Glomerular endothelial cell (primary cell): ENCODE results near the gene RNF213. TPM values are rescaled to one million over a fixed set of nuclear protein-coding genes. Genes with fewer than 3 reads are reported as not detected.
"Not testable (repeated sequence)": the region's sequence is repeated elsewhere in the genome, so short reads cannot be mapped to it uniquely, and the experiment has no call there.

ENCODE experiments used
- DNase-seq: peaks from one replicate; pipeline ENCODE4 v3.0.0-alpha.2; 2011; ENCODE audit warnings: low read depth, low spot score; ENCODE audit errors: extremely low read depth
- total RNA-seq: library from RNA; depleted of rRNA; stranded (reverse); fragments of >200 nt; gene quantifications from 2 replicates; pipeline ENCODE4 v1.2.3, GENCODE V29; 2015

The RNF213 gene
- total RNA-seq, 1 donor from 2014 or later = 209 TPM

DNA sequence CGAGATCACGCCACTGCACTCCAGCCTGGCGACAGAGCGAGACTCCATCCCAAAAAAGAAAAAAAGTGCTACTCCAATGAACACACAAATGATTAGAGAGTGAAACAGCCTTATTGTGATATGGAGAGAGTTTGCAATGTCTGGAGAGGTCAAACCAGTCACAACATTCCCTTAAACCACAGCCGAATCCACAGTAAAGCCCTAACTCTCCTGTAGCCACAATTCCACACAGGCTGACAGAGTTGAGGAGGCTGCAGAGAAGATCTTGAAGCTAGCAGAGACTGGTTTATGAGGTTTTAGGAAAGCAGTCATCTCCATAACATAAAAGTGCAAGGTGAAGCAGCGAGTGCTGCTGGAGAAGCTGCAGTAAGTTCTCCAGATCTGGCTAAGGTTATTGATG, 6.7 kb downstream of the RNF213 start:
- DNase-seq = no peak

DNA sequence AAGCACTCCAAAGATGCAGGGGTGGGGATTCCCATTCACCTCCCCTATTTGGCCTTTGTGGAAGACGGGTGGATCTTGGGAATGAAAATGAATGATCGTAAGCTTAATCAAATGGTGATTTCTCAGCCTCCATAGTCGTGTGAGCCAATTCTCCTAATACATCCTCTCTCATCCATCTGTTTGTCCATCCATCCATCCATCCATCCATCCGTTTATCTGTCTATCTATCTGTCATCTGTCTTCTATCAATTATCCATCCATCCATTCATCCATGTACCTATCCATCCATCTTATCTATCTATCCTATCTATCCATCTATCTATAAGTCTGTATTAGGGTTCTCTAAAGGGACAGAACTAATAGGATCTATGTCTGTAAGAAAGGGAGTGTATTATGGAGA, 7.8 kb downstream of the RNF213 start:
- DNase-seq = no peak

DNA sequence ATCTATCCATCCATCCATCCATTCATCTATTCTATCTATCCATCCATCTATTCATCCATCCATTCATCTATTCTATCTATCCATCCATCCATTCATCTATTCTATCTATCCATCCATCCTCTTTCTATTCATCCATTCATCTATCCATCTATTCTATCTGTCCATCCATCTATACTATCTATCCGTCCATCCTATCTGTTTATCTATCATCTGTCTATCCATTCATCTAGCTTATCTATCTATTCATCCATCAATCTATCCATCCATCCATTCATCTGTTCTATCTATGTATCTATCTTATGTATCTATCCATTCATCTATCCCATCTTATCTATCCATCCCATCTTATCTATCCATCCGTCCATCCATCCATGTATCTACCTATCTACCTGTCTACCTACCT, 8.8 kb downstream of the RNF213 start:
- no peak for DNase-seq

DNA sequence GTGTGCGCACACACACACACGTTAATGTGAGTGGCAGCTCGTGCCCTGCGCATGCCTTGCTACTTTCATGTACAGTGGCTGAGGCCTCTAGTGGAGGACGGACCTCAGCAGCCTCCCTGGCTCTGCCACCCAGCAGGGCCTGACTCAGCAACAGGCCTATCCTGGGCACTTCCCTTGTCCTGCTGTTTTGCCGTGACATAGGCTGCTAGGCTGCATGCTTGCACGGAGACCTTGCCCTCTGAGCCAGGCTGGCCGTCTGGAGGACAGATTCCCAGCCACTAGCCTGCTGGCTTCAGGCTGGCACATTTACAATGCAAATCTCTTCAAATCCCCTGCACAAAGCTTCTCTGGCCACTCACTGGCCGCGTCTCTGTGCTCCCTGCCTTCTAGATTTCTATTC, 9.5 kb downstream of the RNF213 start:
- DNase-seq = no peak

DNA sequence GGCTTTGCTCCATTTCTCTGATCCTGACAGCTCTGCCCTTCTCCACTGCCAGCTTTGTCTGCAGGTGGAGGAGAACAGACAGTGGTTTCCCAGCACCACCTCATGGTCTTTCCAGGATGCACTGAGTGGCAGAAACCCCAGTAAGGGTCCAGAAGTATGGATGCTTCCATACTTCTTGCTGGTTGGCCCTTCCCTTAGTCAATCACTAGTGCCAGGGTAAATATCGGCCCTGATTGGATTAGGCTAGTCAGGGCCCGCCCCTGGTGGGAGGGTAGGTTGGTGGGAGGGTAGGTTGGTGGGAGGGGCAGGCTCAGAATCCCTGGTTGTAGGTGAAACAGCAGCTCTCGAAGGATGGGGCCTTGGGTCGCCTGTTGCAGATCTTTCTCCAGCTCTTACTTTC, 10.2 kb downstream of the RNF213 start:
- no peak for DNase-seq

DNA sequence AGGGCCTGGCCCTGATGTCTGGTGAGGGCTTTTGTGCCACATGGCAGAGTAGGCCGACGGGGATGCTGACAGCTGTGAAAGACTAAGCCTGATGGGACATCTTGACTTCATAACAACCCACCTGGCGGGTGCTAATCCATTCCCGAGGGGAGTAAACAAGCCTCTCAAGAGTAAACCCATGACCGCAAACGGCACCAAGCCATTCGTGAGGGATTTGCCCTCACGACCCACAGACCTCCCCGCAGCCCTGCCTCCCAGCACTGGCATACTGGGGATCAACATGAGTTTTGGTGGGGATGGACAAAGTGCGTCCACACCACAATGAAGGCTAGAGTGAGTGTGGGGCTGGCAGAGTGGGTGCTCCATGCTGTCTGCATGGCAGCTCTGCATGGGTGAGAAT, 11.7 kb downstream of the RNF213 start:
- DNase-seq = no peak

DNA sequence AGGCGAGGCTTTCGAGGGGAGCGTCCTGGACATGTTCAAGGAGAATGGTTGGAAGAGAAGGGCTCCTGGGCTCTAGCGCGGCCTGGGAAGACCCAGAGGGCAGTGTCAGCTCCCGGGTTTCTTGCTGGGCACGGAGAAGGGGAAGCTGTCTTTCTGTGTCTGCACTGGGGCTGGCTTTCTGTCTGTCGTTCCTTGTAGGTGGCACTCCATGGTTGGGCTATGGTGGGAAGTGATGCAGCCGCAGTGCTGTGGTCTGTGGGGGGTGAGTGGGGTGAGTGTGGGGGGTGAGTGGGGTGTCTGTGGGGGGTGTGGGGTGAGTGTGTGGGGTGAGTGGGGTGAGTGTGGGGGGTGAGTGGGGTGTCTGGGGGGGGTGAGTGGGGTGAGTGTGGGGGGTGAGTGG, 13.7 kb downstream of the RNF213 start:
- no peak for DNase-seq

DNA sequence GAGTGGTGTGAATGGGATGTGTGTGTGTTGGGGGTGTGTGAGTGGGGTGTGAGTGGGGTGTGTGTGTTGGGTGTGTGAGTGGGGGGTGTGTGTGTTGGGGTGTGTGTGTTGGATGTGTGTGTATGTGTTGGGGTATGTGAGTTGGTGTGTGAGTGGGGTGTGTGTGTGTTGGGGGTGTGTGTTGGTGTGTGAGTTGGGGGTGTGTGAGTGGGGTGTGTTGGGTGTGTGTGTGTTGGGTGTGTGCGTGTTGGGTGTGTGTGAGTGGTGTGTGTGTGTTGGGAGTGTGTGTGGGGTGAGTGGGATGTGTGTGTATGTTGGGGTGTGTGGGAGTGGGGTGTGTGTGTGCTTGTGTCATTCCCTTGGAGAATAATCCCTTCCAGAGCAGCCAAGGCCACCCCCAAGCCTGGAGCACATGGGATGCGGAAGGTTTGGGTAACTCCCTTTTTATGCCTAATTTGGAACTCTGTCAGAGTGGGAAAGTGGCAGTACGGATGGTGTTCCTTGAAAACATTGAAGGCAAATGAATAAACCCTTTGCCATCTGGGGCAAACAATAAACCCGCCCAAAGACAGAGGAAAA, 14.3 kb downstream of the RNF213 start:
- no peak for DNase-seq

DNA sequence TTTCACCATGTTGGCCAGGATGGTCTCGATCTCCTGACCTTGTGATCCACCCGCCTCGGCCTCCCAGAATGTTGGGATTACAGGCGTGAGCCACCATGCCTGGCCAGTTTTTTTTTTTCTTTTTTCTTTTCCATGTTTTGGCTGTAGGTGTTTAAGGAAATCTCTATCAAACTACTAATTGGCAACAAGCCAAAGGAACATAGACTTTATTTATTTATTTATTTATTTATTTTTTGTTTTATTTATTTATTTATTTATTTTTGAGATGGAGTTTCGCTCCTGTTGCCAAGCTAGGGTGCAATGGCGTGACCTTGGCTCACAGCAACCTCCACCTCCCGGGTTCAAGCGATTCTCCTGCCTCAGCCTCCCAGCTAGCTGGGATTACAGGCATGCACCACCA, 15.2 kb downstream of the RNF213 start:
- DNase-seq = not testable (repeated sequence)

DNA sequence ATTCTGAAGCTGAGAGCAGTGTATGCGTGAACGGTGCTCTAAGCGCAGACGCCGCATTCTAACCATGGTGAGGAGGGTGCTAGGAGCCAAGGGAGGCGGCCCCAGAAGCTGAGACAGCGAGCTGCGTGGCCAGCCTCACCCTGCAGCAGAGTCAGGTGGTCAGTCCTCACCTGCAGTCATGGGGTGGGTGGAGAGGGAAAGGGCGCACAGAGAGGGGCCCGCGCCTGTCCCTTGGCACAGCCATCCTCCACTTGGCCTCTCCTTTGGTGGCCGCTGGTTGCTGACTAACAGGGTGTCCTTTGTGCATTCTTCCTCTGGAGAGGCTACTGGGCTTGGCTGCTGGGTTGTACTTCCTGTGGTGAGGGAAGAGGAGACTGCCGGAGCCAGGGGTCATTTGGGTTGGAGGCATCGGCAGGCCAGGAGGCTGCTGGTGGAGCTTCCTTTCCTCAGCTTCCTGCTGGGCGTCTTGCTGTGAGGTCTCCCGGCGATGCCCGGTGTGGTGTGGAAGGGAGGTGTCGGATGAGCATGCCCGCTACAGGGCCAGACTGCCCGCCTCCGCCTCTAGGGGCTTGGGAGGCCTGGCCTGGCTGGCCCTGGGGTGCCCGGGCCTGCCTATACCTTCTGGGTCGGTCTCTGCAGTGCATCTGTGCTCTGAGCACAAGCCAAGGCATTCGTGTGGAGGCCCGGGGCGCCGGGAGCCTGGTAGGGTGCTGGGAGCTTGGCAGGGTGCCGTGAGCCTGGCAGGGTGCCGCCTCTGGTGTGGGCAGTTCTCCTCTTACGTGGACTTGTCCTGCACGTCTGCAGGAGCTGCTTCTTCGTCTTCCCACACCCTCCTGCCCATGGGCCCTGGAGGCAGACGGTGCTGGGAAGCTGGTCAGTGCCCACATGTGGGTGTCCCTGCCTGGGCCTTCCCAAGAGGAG, 17.4 kb downstream of the RNF213 start:
- no peak for DNase-seq

DNA sequence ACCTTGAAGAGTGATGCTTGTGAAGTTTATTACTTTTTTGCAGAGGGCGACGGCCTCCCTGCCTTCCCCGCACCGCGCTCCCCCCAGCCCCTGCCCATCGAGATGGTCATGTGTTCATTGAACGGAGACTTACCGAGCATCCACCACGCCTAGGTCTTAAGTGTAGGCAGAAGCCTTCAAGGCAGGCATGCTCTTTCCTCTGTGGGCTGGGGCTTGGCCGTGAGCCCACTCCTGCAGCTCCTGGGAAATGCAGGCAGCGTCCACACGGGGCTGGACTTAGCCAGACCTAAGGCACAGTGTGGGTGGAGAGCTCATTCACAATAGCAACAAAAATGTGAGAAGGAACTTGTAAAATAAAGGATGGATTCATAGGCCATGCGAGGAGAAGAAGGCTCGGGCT, 19.2 kb downstream of the RNF213 start:
- no peak for DNase-seq

DNA sequence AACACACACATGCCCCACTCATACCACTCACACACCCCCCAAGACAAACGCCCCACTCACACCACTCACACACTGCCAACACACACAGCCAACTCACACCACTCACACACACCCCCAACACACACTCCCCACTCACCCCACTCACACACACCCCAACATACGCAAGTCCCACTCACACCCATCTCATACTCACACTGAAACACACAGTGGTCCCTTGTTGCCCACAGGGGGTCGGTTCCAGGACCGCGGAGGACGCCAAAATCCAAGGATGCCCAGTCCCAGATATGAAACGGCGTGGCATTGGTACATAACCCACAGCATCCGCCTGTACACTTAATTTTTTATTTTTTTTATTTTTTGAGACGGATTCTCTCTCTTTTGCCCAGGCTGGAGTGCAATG, 20.9 kb downstream of the RNF213 start:
- no peak for DNase-seq

DNA sequence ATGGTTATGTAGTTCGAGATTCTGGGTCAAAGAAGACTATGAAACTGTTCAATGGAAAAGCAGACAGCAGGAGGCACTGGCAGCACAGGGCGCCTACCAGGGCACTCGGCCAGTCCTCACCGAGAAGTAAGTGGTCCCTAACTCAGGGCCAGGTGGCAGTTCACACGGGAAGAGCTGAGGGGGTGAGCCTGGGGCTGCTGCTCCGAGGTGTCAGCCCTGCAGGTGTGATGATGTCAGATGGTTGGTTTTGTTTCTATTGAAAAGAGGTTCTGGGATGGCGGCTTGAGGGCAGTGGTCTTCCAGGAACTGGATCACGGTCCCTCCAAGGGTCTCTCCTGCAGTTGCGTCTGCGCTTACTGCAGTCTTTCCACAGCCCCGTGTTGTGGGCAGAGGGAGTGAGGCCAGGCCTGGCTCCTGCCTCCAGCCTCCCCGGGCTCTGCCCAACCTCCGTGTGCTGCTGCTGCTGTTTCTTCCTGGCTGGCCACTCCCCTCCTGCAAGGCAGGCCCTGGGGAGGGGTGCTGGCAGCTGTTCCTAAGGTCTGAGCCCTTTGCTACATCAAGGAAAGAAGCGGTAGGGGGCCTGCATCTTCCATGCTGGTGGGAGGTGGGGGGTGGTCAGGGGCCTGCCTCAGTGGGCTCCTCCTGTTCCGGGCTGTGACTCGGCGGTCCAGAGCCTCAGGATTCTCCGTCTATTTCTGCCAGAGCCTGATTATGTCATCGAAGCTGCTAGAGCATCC, 22.6 kb downstream of the RNF213 start:
- no peak for DNase-seq

DNA sequence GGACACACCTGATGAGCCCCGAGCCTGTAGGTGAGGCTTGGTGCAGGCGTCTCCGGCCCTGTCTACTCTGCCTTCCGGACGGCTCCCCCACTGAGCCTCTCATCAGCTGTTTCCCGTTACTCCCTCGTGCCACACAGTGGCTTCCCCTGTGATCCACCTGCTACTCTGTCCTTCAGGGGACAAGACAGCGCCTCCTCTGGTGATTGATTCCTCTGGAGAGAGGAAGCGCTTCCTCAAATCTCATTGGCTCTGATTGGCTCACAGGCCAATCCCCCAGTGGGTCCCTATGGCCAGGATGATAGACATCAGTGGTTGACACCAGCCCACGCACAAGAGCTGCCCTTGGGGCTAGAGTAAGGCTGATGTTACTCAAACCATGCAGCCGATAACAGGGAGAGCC, 24.0 kb downstream of the RNF213 start:
- DNase-seq = no peak

DNA sequence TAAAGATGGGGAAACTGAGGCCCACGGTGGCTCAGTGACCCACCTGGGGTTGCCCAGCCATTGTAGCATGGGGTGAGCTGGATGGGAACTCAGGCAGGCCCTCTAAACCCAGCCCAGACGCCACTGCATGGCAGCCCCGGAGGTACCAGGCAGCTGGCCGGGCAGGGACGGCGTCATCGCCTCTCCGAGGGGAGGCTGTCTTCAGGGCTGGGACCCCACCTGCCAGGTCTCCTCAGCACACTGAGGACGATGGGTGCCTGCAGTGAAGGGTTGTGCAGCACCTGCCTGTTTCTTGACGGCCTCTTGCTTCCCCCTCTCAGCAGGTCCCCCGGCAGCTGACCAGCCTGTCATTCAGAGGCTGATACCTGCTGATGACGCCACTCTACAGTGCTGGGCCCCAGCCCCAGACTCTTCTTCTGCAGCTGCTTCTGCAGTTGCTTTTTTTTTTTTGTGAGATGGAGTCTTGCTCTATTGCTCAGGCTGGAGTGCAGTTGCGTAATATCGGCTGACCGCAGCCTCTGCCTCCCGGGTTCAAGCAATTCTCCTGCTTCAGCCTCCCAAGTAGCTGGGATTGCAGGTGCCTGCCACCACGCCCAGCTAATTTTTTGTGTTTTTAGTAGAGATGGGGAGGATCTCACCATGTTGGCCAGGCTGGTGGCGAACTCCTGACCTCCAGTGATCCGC, 24.7 kb downstream of the RNF213 start:
- no peak for DNase-seq

DNA sequence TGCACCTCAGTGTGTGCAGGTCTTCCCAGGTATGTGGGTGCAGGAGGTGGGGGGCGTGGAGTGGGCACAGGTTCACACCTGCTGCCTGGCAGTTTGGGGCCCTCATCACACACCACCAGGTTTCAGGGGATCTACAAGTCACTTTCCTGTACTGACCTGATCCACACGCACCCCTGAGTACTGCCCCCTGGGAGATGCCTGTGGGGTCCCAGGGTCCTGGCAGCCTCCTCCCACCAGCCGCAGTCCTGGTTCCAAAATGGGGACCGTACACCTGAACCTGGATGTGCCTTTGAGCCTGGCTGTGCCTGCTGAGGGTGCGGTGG, 25.9 kb downstream of the RNF213 start:
- DNase-seq = no peak

DNA sequence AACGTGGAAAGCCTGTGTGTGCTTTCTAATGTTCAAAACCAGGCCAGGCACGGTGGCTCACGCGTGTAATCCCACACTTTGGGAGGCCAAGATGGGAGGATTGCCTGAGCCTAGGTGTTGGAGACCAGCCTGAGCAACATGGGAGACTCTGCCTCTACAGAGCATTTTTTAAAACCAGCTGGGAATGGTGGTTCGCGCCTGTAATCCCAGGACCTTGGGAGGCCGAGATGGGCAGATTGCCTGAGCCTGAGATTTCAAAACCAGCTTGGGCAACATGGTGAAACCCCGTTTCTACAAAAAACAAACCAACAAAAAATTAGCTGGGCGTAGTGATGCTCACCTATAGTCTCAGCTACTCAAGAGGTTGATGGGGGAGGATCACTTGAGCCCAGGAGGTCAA, 26.4 kb downstream of the RNF213 start:
- DNase-seq = no peak

DNA sequence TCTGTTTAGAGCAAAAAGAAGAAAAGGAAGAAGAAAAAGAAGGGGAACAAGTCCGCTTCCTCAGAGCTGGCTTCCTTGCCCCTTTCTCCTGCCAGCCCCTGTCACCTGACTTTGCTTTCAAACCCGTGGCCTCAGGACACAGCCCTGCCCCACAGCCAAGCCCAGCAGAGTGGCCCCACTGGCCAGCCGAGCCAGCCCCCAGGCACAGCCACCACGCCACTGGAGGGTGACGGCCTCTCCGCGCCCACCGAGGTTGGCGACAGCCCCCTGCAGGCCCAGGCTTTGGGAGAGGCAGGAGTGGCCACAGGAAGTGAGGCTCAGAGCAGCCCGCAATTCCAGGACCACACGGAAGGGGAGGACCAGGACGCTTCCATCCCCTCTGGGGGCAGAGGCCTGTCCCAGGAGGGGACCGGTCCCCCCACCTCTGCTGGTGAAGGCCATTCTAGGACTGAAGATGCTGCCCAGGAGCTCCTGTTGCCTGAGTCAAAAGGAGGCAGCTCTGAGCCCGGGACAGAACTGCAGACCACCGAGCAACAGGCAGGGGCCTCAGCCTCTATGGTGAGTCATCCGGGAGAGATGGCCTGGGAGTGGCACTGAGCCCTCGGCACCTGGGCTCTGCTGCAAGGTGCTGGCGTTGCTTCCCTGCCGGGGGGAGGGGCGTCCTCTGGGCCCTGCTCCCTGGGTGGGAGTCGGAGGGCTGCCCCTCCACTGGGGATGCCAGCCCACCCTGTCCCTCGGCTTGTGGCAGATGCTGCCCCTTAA, 27.3 kb downstream of the RNF213 start:
- DNase-seq = no peak

DNA sequence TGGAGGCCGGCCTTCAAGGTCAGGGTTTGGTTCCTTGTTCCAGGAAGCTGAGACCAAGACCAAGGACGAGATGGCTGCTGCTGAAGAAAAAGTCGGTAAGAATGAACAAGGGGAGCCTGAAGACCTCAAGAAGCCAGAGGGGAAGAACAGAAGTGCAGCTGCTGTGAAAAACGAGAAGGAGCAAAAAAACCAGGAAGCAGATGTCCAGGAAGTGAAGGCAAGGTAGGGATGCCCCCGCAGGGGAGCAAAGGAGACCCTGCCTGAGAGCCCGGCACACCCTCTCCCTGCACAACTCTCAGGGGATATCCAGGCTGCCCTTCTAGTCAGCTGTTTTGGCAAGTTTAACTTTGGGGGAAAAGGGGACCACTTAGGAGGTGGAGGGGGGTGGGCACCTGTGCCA, 29.0 kb downstream of the RNF213 start:
- no peak for DNase-seq

DNA sequence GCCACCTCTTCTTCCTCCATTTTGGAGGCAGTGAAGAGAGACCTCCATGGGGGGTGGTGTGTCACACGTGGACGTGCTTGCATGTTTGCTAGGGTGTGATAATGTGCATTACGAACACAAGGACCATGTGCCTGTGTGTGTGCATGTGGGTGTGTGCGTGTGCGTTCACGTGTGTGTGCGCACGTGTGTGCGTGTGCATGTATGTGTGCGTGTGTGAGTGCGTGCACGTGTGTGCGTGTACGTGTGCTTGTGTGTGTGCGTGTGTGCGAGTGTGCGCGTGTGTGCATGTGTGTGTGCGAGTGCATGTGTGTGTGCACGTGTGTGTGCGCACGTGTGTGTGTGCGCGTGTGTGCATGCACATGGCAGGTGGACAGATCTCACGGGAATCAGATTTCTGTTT, 29.5 kb downstream of the RNF213 start:
- DNase-seq = no peak

DNA sequence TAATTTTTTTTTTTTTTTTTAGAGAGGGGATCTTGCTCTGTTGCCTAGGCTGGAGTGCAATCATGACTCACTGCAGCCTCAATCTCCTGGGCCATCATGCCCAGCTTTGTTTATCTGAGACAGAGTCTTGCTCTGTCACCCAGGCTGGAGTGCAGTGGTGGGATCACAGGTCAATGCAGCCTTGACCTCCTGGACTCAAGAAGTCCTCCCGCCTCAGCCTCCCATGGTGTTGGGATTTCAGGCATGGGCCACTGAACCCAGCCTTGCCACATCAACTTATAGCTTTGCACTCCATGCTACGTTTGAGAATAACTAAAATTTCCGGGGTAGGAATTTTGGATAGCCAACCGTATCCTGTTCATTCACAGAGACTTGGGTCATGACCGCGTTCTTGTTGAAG, 30.6 kb downstream of the RNF213 start:
- DNase-seq = no peak
